H9 (cell line): Measurements from ENCODE around the gene CAMTA1. TPM values are rescaled to one million over a fixed set of nuclear protein-coding genes. Genes with fewer than 3 reads are reported as not detected.

Experiments
- DNase-seq: peaks from one replicate; pipeline ENCODE4 v3.0.0-alpha.2; 2017
- H2AFZ ChIP-seq: one replicate; pipeline ENCODE4 v1.6.1; 2013; ENCODE audit warnings: mild to moderate bottlenecking, low read length, control low read depth, moderate library complexity
- H2AK5ac ChIP-seq: 2 replicates; pipeline ENCODE4 v1.6.1; 2013; ENCODE audit warnings: low read length, control low read depth, mixed read lengths; ENCODE audit not compliant: insufficient read length
- H2BK120ac ChIP-seq: one replicate; pipeline ENCODE4 v1.6.1; 2013; ENCODE audit warnings: low read depth, mild to moderate bottlenecking, low read length, control low read depth, inconsistent platforms; ENCODE audit not compliant: poor library complexity, severe bottlenecking
- H2BK12ac ChIP-seq: 2 replicates; pipeline ENCODE4 v1.6.1; 2013; ENCODE audit warnings: low read length, control low read depth, mixed read lengths, low read depth; ENCODE audit not compliant: insufficient read length
- H2BK15ac ChIP-seq: 2 replicates; pipeline ENCODE4 v1.6.1; 2013; ENCODE audit warnings: low read depth, low read length, control low read depth
- H2BK20ac ChIP-seq: one replicate; pipeline ENCODE4 v1.6.1; 2013; ENCODE audit warnings: low read depth, mild to moderate bottlenecking, low read length, control low read depth, inconsistent platforms; ENCODE audit not compliant: poor library complexity, severe bottlenecking
- H2BK5ac ChIP-seq: 2 replicates; pipeline ENCODE4 v1.6.1; 2013; ENCODE audit warnings: low read length, control low read depth, mixed read lengths; ENCODE audit not compliant: insufficient read length
- H3K14ac ChIP-seq: 2 replicates; pipeline ENCODE4 v1.6.1; 2013; ENCODE audit warnings: low read length, control low read depth; ENCODE audit not compliant: insufficient read depth
- H3K18ac ChIP-seq: 2 replicates; pipeline ENCODE4 v1.6.1; 2013; ENCODE audit warnings: low read depth, mild to moderate bottlenecking, mixed read lengths, low read length, control low read depth; ENCODE audit not compliant: insufficient read length
- H3K23ac ChIP-seq: 2 replicates; pipeline ENCODE4 v1.6.1; 2013; ENCODE audit warnings: low read length, control low read depth, mixed read lengths, low read depth; ENCODE audit not compliant: insufficient read length
- H3K23me2 ChIP-seq: 2 replicates; pipeline ENCODE4 v1.6.1; 2013; ENCODE audit warnings: low read depth, mild to moderate bottlenecking, mixed read lengths, low read length, control low read depth; ENCODE audit not compliant: insufficient read length, poor library complexity, severe bottlenecking
- H3K27ac ChIP-seq: 2 replicates; pipeline ENCODE4 v1.5.1; 2013; ENCODE audit warnings: low read length, control low read depth, mixed read lengths, low read depth; ENCODE audit not compliant: insufficient read length
- H3K27me3 ChIP-seq: 2 replicates; pipeline ENCODE4 v1.6.1; 2013; ENCODE audit warnings: low read length, control low read depth, inconsistent platforms; ENCODE audit not compliant: insufficient read depth
- H3K4ac ChIP-seq: 2 replicates; pipeline ENCODE4 v1.6.1; 2013; ENCODE audit warnings: low read depth, mild to moderate bottlenecking, control low read depth, inconsistent platforms, low read length, moderate library complexity
- H3K4me1 ChIP-seq: 2 replicates; pipeline ENCODE4 v1.6.1; 2013; ENCODE audit warnings: low read length, control low read depth, inconsistent platforms; ENCODE audit not compliant: insufficient read depth
- H3K4me2 ChIP-seq: 2 replicates; pipeline ENCODE4 v1.6.1; 2013; ENCODE audit warnings: low read length, control low read depth, mixed read lengths; ENCODE audit not compliant: insufficient read length, insufficient read depth
- H3K56ac ChIP-seq: 2 replicates; pipeline ENCODE4 v1.6.1; 2013; ENCODE audit warnings: low read depth, mild to moderate bottlenecking, mixed read lengths, low read length, control low read depth; ENCODE audit not compliant: insufficient read length
- H3K79me1 ChIP-seq: 2 replicates; pipeline ENCODE4 v1.6.1; 2013; ENCODE audit warnings: low read depth, mild to moderate bottlenecking, moderate library complexity, low read length, control low read depth, inconsistent platforms; ENCODE audit not compliant: insufficient read depth, poor library complexity, severe bottlenecking
- H3K79me2 ChIP-seq: 2 replicates; pipeline ENCODE4 v1.6.1; 2013; ENCODE audit warnings: low read length, control low read depth, inconsistent platforms; ENCODE audit not compliant: insufficient read depth
- H3K9ac ChIP-seq: 2 replicates; pipeline ENCODE4 v1.6.1; 2013; ENCODE audit warnings: low read length, control low read depth, mixed read lengths; ENCODE audit not compliant: insufficient read length; ENCODE audit errors: extremely low read depth
- H3K9me3 ChIP-seq: one replicate; pipeline ENCODE4 v1.6.1; 2013; ENCODE audit warnings: low read depth, low read length, inconsistent platforms; ENCODE audit not compliant: control insufficient read depth
- H3T11ph ChIP-seq: one replicate; pipeline ENCODE4 v1.6.1; 2013; ENCODE audit warnings: mild to moderate bottlenecking, low read length, control low read depth, inconsistent platforms
- H4K20me1 ChIP-seq: one replicate; pipeline ENCODE4 v1.6.1; 2013; ENCODE audit not compliant: control insufficient read depth, insufficient read length, insufficient read depth
- H4K5ac ChIP-seq: 2 replicates; pipeline ENCODE4 v1.6.1; 2013; ENCODE audit warnings: low read depth, mild to moderate bottlenecking, mixed read lengths, low read length, control low read depth; ENCODE audit not compliant: insufficient read length
- H4K8ac ChIP-seq: replicated peaks from 2 replicates; pipeline ENCODE4 v1.6.1; 2013; ENCODE audit warnings: low read length, control low read depth, mixed read lengths, low read depth; ENCODE audit not compliant: insufficient read length
- H4K91ac ChIP-seq: 2 replicates; pipeline ENCODE4 v1.6.1; 2013; ENCODE audit warnings: low read depth, mild to moderate bottlenecking, moderate library complexity, mixed read lengths, low read length, control low read depth; ENCODE audit not compliant: insufficient read length
- H3K27ac Mint-ChIP-seq, 3 experiments: 2 replicates in 2 of 3; 3 replicates in 1 of 3; pipeline ENCODE4 v1.8.0; 2020 to 2021; ENCODE audit warnings: mixed read lengths in 3 of 3, mild to moderate bottlenecking in 1 of 3, moderate library complexity in 1 of 3
- H3K27me3 Mint-ChIP-seq: 2 replicates; pipeline ENCODE4 v1.8.0; 2021; ENCODE audit warnings: low read depth, mild to moderate bottlenecking, moderate library complexity, mixed read lengths
- H3K36me3 Mint-ChIP-seq, 3 experiments: 2 replicates in 2 of 3; 3 replicates in 1 of 3; pipeline ENCODE4 v1.8.0; 2020 to 2021; ENCODE audit warnings: low read depth in 3 of 3, mixed read lengths in 3 of 3; ENCODE audit not compliant: insufficient read depth in 1 of 3
- H3K4me1 Mint-ChIP-seq, 2 experiments: 2 replicates each; pipeline ENCODE4 v1.8.0; 2020; ENCODE audit warnings: mixed read lengths in 2 of 2
- H3K4me3 Mint-ChIP-seq, 2 experiments: 2 replicates in 1 of 2; 3 replicates in 1 of 2; pipeline ENCODE4 v1.8.0; 2020 to 2021; ENCODE audit warnings: mild to moderate bottlenecking in 2 of 2, mixed read lengths in 2 of 2, moderate library complexity in 1 of 2
- H3K9me3 Mint-ChIP-seq, 2 experiments: 2 replicates in 1 of 2; 3 replicates in 1 of 2; pipeline ENCODE4 v1.8.0; 2020; ENCODE audit warnings: mild to moderate bottlenecking in 2 of 2, mixed read lengths in 2 of 2, moderate library complexity in 1 of 2
- CTCF ChIP-seq: fragments of 200-600 bp; sonication (generic); conservative IDR thresholded peaks from 3 replicates; pipeline ENCODE4 v1.8.0; 2021; ENCODE audit warnings: antibody characterized with exemption, mild to moderate bottlenecking
- WGBS: extraction: QIAGEN DNeasy Blood & Tissue Kit; methylation state at CpG from one replicate; pipeline ENCODE4 v1.1.7; 2013; ENCODE audit warnings: missing lambda C conversion rate, low lambda C conversion rate, mixed read lengths; ENCODE audit not compliant: insufficient read length; ENCODE audit errors: extremely low coverage; 5-methylcytosine and 5-hydroxymethylcytosine counted together
- total RNA-seq: library from RNA; stranded (reverse); gene quantifications from 2 replicates; pipeline ENCODE4 v1.2.1, GENCODE V29; 2021

Gene CAMTA1
- total RNA-seq, 1 experiment from 2014 or later, result 115 TPM

DNA sequence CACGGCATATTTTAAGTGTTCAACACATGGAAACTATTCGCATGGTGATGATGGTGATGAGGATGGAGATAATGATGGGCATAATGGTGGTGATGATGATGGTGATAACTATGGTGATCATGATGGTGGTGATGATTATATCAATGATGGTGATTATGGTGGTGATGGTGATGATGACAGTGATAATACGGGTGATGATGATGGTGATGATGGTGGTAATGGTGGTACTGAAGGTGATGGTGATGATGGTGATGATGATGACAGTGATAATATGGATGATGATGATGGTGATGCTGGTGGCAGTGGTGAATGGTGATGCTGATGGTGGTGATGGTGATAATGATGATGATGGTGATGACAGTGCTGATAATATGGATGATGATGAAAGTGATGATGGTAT, 644.0 kb downstream of the CAMTA1 start:
- H3K18ac ChIP-seq, result no peak overlapping the region
- H3K4ac ChIP-seq, result no peak overlapping the region
- Mint-ChIP-seq H3K27ac (no peak overlapping the region), H3K27me3 (peaks cover 2% of the 10 kb centered on the region), H3K4me3 (no peak overlapping the region), H3K9me3 (peaks cover 4 to 5% of the 10 kb centered on the region in 2 experiments), H3K4me1 (0 out of 4 replicates have a peak, but pooled peaks cover 3% of the 10 kb centered on the region in 2 experiments), H3K36me3 (peaks cover 0 to 4% (median 3%) of the 10 kb centered on the region in 3 experiments; a peak in 3 of 7 replicates)
- no peak overlapping the region for H3K14ac ChIP-seq
- peaks cover 3% of the 10 kb centered on the region for H4K20me1 ChIP-seq
- no peak overlapping the region for H3K9ac ChIP-seq
- no peak for DNase-seq
- H3T11ph ChIP-seq, result no peak overlapping the region
- H4K5ac ChIP-seq, result no peak overlapping the region
- no peaks in the 10 kb centered on the region for H3K4me1 ChIP-seq
- H2BK5ac ChIP-seq, result no peak overlapping the region
- no peak overlapping the region for H2BK20ac ChIP-seq
- H2BK15ac ChIP-seq, result no peak overlapping the region
- H3K23ac ChIP-seq, result no peak overlapping the region
- H4K91ac ChIP-seq, result no peak overlapping the region
- no peak for TF ChIP-seq CTCF
- H3K23me2 ChIP-seq, result no peaks in the 10 kb centered on the region
- H4K8ac ChIP-seq, result no peak overlapping the region
- no peak overlapping the region for H2BK12ac ChIP-seq
- H3K56ac ChIP-seq, result no peak overlapping the region
- H3K9me3 ChIP-seq, result peaks cover 4% of the 10 kb centered on the region
- H3K4me2 ChIP-seq, result no peak overlapping the region
- H3K27ac ChIP-seq, result no peak overlapping the region
- no peak overlapping the region for H2AFZ ChIP-seq
- no peaks in the 10 kb centered on the region for H3K79me1 ChIP-seq
- H3K79me2 ChIP-seq, result no peaks in the 10 kb centered on the region
- no peak overlapping the region for H2BK120ac ChIP-seq
- no CpG with 5 or more reads among the region's 3 CpGs for WGBS
- no peaks in the 10 kb centered on the region; the same call in 1 of the 2 replicates for H3K27me3 ChIP-seq
- H2AK5ac ChIP-seq, result no peak overlapping the region
